Endothelial cell of umbilical vein (primary cell): ENCODE measurements around the gene PTPRD. TPM values are rescaled to one million over a fixed set of nuclear protein-coding genes. Genes with fewer than 3 reads are reported as not detected.

Experiments
- BruUV-seq: library from RNA; stranded (reverse); fragments of 400-500 nt; replicated peaks from 2 replicates; lab custom pipeline; 2021; lab: Mats Ljungman, UMichigan
- CTCF ChIA-PET: fragments of 300-600, 350-600 bp; sonication (Branson Sonifier 250); formaldehyde crosslinking; loops from one replicate; lab custom pipeline; 2021; ENCODE audit warnings: antibody characterized with exemption, inconsistent platforms; lab: Charles Lee
- POLR2A ChIA-PET: fragments of 300-600, 350-600 bp; sonication (Branson Sonifier 250); formaldehyde crosslinking; loops from one replicate; lab custom pipeline; 2021; ENCODE audit warnings: antibody characterized with exemption, inconsistent platforms; lab: Charles Lee
- DNase-seq: peaks from one replicate; pipeline ENCODE4 v3.0.0-alpha.2; 2011; ENCODE audit warnings: low read depth, low spot score
- FAIRE-seq: peaks from 2 replicates; lab custom pipeline; 2011; peaks lifted over from hg19 to GRCh38; lab: Jason Lieb, UNC
- H2AFZ ChIP-seq: 2 replicates; pipeline ENCODE4 v1.6.0; 2012; ENCODE audit warnings: low read depth, low read length, control low read depth, inconsistent platforms
- H3K27ac ChIP-seq: 2 replicates; pipeline ENCODE4 v1.5.1; 2011; ENCODE audit warnings: low read depth, mild to moderate bottlenecking, control low read depth, low read length, moderate library complexity; ENCODE audit not compliant: insufficient read depth
- H3K27me3 ChIP-seq, 2 experiments: 2 replicates each; pipeline versions ENCODE4 v1.6.0 to v1.6.1; 2011; ENCODE audit warnings: low read length in 2 of 2, mixed read lengths in 1 of 2; ENCODE audit not compliant: control insufficient read depth in 2 of 2, insufficient read depth in 2 of 2
- H3K36me3 ChIP-seq, 2 experiments: 2 replicates in 1 of 2; 3 replicates in 1 of 2; pipeline ENCODE4 v1.5.1; 2011; ENCODE audit warnings: low read length in 2 of 2, mild to moderate bottlenecking in 1 of 2, moderate library complexity in 1 of 2; ENCODE audit not compliant: control insufficient read depth in 2 of 2, insufficient read depth in 2 of 2; ENCODE audit errors: extremely low read depth in 1 of 2
- H3K4me1 ChIP-seq: 3 replicates; pipeline ENCODE4 v1.5.1; 2011; ENCODE audit warnings: mild to moderate bottlenecking, low read length; ENCODE audit not compliant: control insufficient read depth, insufficient read depth; ENCODE audit errors: extremely low read depth
- H3K4me2 ChIP-seq: 2 replicates; pipeline ENCODE4 v1.6.1; 2011; ENCODE audit warnings: low read length, control low read depth, mixed read lengths; ENCODE audit not compliant: insufficient read depth
- H3K4me3 ChIP-seq, 3 experiments: fragments of 200-600 bp in 1 of 3; sonication (generic), shearing (Covaris generic) in 1 of 3; replicated peaks in 1 of 3; 2 replicates each; pipeline ENCODE4 v1.5.1; 2011 to 2016; ENCODE audit warnings: control low read depth in 3 of 3, low read length in 3 of 3, mild to moderate bottlenecking in 2 of 3, inconsistent platforms in 1 of 3, low read depth in 1 of 3, moderate library complexity in 1 of 3; ENCODE audit not compliant: insufficient read depth in 1 of 3
- H3K79me2 ChIP-seq: 2 replicates; pipeline ENCODE4 v1.6.0; 2012; ENCODE audit warnings: low read length, inconsistent platforms; ENCODE audit not compliant: control insufficient read depth, insufficient read depth
- H3K9ac ChIP-seq: replicated peaks from 2 replicates; pipeline ENCODE3; 2011; ENCODE audit warnings: low read length, control low read depth; ENCODE audit not compliant: insufficient read depth; ENCODE audit errors: extremely low read depth
- H3K9me1 ChIP-seq: replicated peaks from 3 replicates; pipeline ENCODE4 v1.6.0; 2011; ENCODE audit warnings: mild to moderate bottlenecking, low read length; ENCODE audit not compliant: control insufficient read depth, insufficient read depth; ENCODE audit errors: extremely low read depth
- H3K9me3 ChIP-seq: replicated peaks from 2 replicates; pipeline ENCODE4 v1.5.1; 2012; ENCODE audit warnings: low read length, inconsistent platforms; ENCODE audit not compliant: control insufficient read depth, insufficient read depth
- H4K20me1 ChIP-seq: replicated peaks from 2 replicates; pipeline ENCODE3; 2011; ENCODE audit warnings: mild to moderate bottlenecking, low read length; ENCODE audit not compliant: control insufficient read depth, insufficient read depth; ENCODE audit errors: extremely low read depth
- EZH2 ChIP-seq: IDR thresholded peaks from 2 replicates; pipeline ENCODE4 v1.6.1; 2012; ENCODE audit warnings: borderline replicate concordance, low read depth, mild to moderate bottlenecking, moderate library complexity, low read length, inconsistent platforms; ENCODE audit not compliant: severe bottlenecking
- FOS ChIP-seq: IDR thresholded peaks from 2 replicates; pipeline ENCODE4 v1.6.1; 2011; ENCODE audit warnings: mild to moderate bottlenecking, low read length, moderate library complexity, borderline replicate concordance; ENCODE audit not compliant: insufficient read depth
- GATA2 ChIP-seq: IDR thresholded peaks from 2 replicates; pipeline ENCODE4 v1.7.0; 2011; ENCODE audit warnings: low read depth, mild to moderate bottlenecking, moderate library complexity, mixed read lengths, low read length; ENCODE audit not compliant: insufficient read length, insufficient read depth
- JUN ChIP-seq: IDR thresholded peaks from 2 replicates; pipeline ENCODE4 v1.6.1; 2011; ENCODE audit warnings: borderline replicate concordance, low read depth; ENCODE audit not compliant: insufficient read length, insufficient read depth
- MYC ChIP-seq: IDR thresholded peaks from one replicate; pipeline ENCODE4 v1.6.1; 2011; ENCODE audit warnings: mild to moderate bottlenecking, low read depth, low read length
- POLR2A ChIP-seq: IDR thresholded peaks from 2 replicates; pipeline ENCODE4 v1.6.1; 2012; ENCODE audit warnings: low read depth, mild to moderate bottlenecking, control low read depth, low read length
- POLR2AphosphoS5 ChIP-seq: IDR thresholded peaks from 2 replicates; pipeline ENCODE4 v1.6.1; 2012; ENCODE audit warnings: low read depth, mild to moderate bottlenecking, control low read depth, low read length, moderate library complexity; ENCODE audit not compliant: insufficient read depth
- dilution Hi-C: fragments of 300-500 bp; cut with MboI; formaldehyde crosslinking; loops from one replicate; pipeline ENCODE4 v1.15.0; 2019; ENCODE audit warnings: low sequenced_read_pairs; ENCODE audit not compliant: extremely low pct_ligation_motif_present
- intact Hi-C: fragments of 100-400 bp; cut with micrococcal nuclease; formaldehyde crosslinking; loops from one replicate; pipeline ENCODE4 v1.10.0; 2022
- polyA plus RNA-seq, 4 experiments: library from polyadenylated mRNA; depleted of rRNA in 3 of 4; stranded (reverse) in 3 of 4; unstranded in 1 of 4; fragments of >200 nt; gene quantifications; 2 replicates each; pipeline versions ENCODE4 v1.2.1 to v1.2.3, GENCODE V29; 2011 to 2012; ENCODE audit warnings: missing spikeins in 1 of 4
- total RNA-seq: library from RNA; stranded (reverse); gene quantifications from 2 replicates; pipeline ENCODE4 v1.2.3, GENCODE V29; 2021
- TF ChIP-seq, protein P1 (sequence below): IDR thresholded peaks from 2 replicates; pipeline ENCODE4 v1.6.1; 2011; ENCODE audit not compliant: insufficient read depth, insufficient read length
- TF ChIP-seq, protein P2 (sequence below), 2 donors: IDR thresholded peaks; 1 replicate in 1 of 2; 2 replicates in 1 of 2; pipeline ENCODE4 v1.5.1; 2011; ENCODE audit warnings: low read length in 2 of 2, mild to moderate bottlenecking in 2 of 2, moderate library complexity in 2 of 2, control low read depth in 1 of 2, inconsistent platforms in 1 of 2, low read depth in 1 of 2; ENCODE audit not compliant: insufficient read depth in 1 of 2; ENCODE audit errors: extremely low read depth in 1 of 2

Gene PTPRD
- total and polyA plus RNA-seq, 2 donors (not counting 3 experiments of a cell fraction or from before 2014, with no cell fraction given): 5.5 to 5.7 TPM

DNA sequence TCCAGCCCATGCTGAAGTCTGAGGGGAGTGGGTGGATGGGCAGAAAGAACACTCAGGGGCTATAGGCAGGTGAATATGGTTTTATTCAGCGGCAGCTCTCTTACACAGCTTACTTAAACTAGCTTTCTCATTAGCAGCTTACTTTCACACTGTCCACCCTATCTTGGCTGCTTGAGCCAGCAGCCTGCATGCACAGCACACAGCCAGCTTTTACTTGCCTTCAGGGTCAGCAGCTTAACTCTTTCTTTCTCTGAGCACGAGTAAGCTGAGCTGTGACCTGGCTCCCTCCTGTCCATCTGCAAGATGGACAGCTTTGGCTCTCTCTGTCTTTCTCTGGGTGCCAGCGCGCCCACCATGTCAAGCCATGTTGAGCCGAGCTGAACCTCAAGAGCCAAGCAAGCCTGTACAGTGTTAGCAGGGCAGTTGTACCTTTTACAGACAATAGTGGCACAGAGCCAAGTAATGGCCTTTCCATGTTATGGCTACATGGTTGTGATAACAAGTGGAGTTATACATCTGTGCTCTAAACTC lies 1054.9 kb downstream of the PTPRD start:
- Histone ChIP-seq H3K27me3 (no peaks in the 10 kb centered on the region), H3K79me2 (no peaks in the 10 kb centered on the region), H3K9me3 (no peaks in the 10 kb centered on the region), H2AFZ (no peak overlapping the region), H3K27ac (no peak overlapping the region), H3K4me3 (no peak overlapping the region), H3K4me1 (no peaks in the 10 kb centered on the region), H3K36me3 (no peaks in the 10 kb centered on the region), H3K9ac (no peak overlapping the region), H3K9me1 (no peaks in the 10 kb centered on the region), H3K4me2 (no peak overlapping the region), H4K20me1 (no peaks in the 10 kb centered on the region)
- dilution Hi-C loops: no loop called here
- ChIA-PET CTCF (no interaction called here), POLR2A (no interaction called here)
- intact Hi-C loops: no loop called here
- FAIRE-seq (no peak), DNase-seq (no peak)
- BruUV-seq: no TSS peak
- TF ChIP-seq, protein P1, sequence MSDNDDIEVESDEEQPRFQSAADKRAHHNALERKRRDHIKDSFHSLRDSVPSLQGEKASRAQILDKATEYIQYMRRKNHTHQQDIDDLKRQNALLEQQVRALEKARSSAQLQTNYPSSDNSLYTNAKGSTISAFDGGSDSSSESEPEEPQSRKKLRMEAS: no peak
- TF ChIP-seq POLR2AphosphoS5 (no peak), MYC (no peak), FOS (no peak), GATA2 (no peak), POLR2A (no peak), EZH2 (no peak), JUN (no peak)
- TF ChIP-seq, protein P2, sequence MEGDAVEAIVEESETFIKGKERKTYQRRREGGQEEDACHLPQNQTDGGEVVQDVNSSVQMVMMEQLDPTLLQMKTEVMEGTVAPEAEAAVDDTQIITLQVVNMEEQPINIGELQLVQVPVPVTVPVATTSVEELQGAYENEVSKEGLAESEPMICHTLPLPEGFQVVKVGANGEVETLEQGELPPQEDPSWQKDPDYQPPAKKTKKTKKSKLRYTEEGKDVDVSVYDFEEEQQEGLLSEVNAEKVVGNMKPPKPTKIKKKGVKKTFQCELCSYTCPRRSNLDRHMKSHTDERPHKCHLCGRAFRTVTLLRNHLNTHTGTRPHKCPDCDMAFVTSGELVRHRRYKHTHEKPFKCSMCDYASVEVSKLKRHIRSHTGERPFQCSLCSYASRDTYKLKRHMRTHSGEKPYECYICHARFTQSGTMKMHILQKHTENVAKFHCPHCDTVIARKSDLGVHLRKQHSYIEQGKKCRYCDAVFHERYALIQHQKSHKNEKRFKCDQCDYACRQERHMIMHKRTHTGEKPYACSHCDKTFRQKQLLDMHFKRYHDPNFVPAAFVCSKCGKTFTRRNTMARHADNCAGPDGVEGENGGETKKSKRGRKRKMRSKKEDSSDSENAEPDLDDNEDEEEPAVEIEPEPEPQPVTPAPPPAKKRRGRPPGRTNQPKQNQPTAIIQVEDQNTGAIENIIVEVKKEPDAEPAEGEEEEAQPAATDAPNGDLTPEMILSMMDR (IDR thresholded peaks at IDR 0.05; ENCODE audit: extremely low read depth in 1 of 2, insufficient read depth in 1 of 2, low read depth in 1 of 2, low read length in 2 of 2): no peak
